SK-N-SH (cell line): Measurements from ENCODE around the gene TLR4.

Experiments used
- CTCF ChIP-seq: fragments of 200-600 bp; sonication (generic); IDR thresholded peaks from 2 replicates; pipeline ENCODE4 v1.6.1; 2017; ENCODE audit warnings: antibody characterized with exemption, mild to moderate bottlenecking, moderate library complexity
- REST ChIP-seq: IDR thresholded peaks from 2 replicates; pipeline ENCODE4 v1.6.1; 2012; ENCODE audit warnings: mild to moderate bottlenecking, low read depth, low read length, moderate library complexity
- TAF1 ChIP-seq: IDR thresholded peaks from 2 replicates; pipeline ENCODE4 v1.6.1; 2012; ENCODE audit warnings: low read depth, mild to moderate bottlenecking, low read length, moderate library complexity, borderline replicate concordance
- TF ChIP-seq, protein P1 (sequence below): fragments of 150-350 bp; IDR thresholded peaks from 2 replicates; pipeline ENCODE4 v1.6.1; 2017; ENCODE audit warnings: antibody characterized with exemption, low read length, low read depth, borderline replicate concordance
- TF ChIP-seq, protein P2 (sequence below): IDR thresholded peaks from 2 replicates; pipeline ENCODE4 v1.4.0; 2012; ENCODE audit warnings: low read depth

DNA sequence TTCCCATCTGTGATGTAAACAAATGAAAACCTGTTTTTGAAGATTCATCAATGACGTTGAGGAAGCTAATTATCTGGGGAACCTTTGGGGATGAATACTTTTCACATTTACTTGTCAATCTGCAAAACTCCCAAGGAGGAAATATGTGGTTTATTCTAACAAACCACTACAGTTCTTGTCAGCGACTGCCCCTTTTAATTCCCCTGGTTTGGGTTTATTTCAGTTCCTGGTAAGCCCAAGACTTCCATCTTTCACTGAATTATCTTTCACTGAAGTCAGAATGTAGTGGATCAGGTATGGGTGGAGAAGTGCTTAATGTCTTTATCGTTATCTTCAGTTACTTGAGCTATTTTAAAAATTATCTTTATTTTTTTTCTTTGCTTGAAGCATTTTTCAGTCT is 40.2 kb downstream of the TLR4 start:
- TF ChIP-seq TAF1 = no peak
- no peak for TF ChIP-seq REST
- no peak for TF ChIP-seq CTCF
- TF ChIP-seq, protein P1, sequence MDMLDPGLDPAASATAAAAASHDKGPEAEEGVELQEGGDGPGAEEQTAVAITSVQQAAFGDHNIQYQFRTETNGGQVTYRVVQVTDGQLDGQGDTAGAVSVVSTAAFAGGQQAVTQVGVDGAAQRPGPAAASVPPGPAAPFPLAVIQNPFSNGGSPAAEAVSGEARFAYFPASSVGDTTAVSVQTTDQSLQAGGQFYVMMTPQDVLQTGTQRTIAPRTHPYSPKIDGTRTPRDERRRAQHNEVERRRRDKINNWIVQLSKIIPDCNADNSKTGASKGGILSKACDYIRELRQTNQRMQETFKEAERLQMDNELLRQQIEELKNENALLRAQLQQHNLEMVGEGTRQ = no peak
- TF ChIP-seq, protein P2, sequence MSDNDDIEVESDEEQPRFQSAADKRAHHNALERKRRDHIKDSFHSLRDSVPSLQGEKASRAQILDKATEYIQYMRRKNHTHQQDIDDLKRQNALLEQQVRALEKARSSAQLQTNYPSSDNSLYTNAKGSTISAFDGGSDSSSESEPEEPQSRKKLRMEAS = no peak
